NCI-H2029 treated with DMSO at 0.1 percent for 48 hours (cell line): Measurements from ENCODE around the gene RBMXL3.
"Not testable (repeated sequence)": the region's sequence is repeated elsewhere in the genome, so short reads cannot be mapped to it uniquely, and the experiment has no call there.

Experiments
- DNase-seq: peaks from one replicate; lab custom pipeline; 2025; lab: John Stamatoyannopoulos, UW

Gene RBMXL3

GRCh38 chrX:115189110-115189509 lies at the start of gene RBMXL3:
TSS of gene RBMXL3 (plus strand) at chrX:115189410. CDS start at chrX:115189442, 32 bp downstream.
- no peak for DNase-seq

DNA sequence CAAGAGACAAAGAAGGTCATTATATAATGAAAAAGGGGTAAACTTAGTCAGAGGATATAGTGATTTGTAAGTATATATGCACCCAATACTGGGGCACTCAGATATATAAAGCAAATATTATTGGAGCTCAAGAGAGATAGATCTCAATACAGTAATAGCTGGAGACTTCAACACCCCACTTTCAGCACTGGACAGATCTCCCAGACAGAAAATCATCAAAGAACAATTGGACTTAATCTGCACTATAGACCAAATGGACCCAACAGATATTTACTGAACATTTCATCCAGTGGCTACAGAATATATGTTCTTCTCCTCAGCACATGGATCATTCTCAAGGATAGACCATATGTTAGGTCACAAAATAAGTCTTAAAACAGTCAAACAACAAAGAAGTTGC lies 47.2 kb upstream of the RBMXL3 start:
- no peak for DNase-seq

- no peak for DNase-seq
These were observed 42.0 kb upstream of the RBMXL3 start for GRCh38 chrX:115147220-115147619.

DNA sequence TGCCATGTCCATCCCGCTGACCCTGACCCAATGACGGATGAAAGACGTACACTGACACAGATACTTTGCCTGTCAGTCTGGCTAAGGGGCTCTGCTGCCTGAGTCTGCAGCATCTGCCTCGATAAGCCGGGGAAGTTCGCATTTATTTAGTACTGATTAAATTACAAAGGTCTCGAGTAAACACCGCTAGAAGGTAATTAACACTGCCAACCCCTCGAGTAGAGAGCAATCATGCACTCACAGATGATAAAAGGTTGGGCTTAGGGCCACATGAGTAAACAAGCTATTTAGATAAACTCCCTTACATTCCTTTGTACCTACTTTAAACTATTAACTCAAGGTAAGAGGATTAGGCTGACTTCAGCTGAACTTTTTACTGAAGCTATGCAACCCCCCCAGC lies 16.0 kb upstream of the RBMXL3 start:
- no peak for DNase-seq

DNA sequence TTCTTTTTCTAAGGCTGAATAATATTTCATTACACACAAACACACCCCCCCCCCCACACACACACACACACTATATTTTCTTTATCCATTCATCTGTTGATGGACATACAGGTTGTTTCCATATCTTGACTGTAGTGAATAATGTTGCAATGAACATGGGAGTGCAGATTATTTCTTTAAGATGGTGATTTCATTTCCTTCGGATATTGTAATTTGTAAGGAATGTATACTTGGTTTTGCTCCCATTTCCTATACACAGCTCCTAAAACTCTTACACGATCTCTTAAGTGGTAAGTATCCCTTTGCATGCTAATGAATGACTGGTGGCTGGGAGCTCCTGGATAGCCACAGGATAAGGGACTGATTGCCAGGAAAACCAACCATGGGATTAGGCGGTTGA lies 14.7 kb upstream of the RBMXL3 start:
- DNase-seq: no peak

- DNase-seq: no peak
These were observed 11.3 kb upstream of the RBMXL3 start for GRCh38 chrX:115177932-115178331.

GRCh38 chrX:115178473-115178872 lies 10.7 kb upstream of the RBMXL3 start:
- DNase-seq: no peak

GRCh38 chrX:115183980-115184379 lies 5.2 kb upstream of the RBMXL3 start:
- DNase-seq: no peak

GRCh38 chrX:115189646-115190635 lies 731 bp downstream of the RBMXL3 start:
- no peak for DNase-seq

DNA sequence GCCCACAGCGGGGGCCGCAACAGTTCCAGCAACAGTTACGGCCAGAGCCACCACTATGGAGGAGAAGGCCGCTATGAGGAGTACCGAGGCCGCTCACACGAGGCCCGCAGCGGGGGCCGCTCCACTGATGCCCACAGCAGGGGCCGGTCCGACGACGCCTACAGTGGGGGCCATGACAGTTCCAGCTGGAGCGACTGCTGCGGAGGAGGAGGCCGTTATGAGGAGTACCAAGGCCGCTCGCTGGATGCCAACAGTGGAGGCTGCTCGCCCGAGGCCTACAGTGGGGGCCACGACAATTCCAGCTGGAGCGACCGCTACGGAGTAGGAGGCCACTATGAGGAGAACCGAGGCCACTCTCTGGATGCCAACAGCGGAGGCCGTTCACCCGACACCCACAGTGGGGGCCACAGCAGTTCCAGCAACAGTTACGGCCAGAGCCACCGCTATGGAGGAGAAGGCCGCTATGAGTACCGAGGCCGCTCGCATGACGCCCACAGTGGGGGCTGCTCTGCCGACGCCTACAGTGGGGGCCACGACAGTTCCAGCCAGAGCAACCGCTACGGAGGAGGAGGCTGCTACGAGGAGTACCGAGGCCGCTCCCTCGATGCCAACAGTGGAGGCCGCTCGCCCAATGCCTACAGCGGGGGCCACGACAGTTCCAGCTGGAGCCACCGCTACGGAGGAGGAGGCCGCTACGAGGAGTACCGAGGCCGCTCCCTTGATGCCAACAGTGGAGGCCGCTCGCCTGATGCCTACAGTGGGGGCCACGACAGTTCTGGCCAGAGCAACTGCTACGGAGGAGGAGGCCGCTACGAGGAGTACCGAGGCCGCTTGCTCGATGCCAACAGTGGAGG lies 1.7 kb downstream of the RBMXL3 start:
- DNase-seq: no peak

DNA sequence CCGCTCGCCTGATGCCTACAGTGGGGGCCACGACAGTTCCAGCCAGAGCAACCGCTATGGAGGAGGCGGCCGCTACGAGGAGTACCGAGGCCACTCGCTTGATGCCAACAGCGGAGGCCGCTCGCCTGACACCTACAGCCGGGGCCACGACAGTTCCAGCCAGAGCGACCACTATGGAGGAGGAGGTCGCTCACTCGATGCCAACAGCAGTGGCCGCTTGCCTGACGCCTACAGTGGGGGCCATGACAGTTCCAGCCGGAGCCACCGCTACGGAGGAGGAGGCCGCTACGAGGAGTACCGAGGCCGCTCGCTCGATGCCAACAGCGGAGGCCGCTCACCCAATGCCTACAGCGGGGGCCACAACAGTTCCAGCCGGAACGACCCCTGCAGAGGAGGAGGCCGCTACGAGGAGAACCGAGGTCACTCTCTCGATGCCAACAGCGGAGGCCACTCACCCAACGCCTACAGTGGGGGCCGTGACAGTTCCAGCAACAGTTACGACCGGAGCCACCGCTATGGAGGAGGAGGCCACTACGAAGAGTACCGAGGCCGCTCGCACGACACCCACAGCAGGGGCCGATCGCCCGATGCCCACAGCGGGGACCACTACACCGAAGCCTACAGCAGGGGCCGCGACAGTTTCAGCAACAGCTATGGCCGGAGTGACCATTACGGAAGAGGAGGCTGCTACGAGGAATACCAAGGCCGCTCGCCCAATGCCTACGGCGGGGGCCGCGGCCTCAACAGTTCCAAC lies 2.5 kb downstream of the RBMXL3 start:
- DNase-seq: no peak

DNA sequence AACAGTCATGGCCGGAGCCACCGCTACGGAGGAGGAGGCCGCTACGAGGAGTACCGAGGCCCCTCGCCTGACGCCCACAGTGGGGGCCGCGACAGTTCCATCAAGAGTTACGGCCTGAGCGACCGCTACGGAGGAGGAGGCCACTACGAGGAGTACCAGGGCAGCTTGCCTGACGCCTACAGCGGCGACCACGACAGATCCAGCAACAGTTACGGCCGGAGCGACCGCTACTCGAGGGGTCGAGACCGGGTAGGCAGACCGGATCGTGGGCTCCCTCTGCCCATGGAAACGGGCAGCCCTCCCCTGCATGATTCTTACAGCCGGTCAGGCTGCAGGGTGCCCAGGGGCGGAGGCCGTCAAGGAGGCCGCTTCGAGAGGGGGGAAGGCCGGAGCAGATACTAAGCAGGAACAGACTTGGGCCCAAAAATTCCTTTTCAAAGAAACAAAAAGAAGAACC lies 3.1 kb downstream of the RBMXL3 start:
- DNase-seq: no peak

DNA sequence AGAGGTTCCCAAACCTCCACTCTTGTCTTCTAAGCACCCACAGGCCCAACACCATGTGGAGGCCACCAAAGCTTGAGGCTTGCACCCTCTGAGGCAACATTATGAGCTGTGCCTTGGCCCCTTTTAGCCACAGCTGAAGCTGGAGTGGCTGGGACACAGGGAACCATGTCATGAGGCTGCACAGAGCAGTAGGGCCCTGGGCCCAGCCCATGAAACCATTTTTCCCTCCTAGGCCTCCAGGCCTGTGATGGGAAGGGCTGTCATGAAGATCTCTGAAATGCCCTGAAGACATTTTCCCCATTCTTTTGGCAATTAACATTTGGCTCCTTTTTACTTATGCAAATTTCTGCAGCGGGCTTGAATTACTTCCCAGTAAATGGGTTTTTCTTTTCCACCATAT lies 14.8 kb downstream of the RBMXL3 start:
- DNase-seq: no peak

DNA sequence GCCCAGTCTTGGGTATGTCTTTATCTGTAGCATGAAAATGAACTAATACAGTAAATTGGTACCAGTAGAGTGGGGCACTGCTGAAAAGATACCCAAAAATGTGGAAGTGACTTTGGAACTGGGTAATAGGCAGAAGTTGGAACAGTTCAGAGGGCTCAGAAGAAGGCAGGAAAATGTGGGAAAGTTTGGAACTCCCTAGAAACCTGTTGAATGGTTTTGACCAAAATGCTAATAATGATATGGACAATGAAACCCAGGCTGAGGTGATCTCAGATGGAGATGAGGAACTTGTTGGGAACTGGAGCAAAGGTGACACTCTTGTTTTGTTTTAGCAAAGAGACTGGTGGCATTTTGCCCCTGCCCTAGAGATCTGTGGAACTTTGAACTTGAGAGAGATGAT lies 20.3 kb downstream of the RBMXL3 start:
- not testable (repeated sequence) for DNase-seq

- no peak for DNase-seq
These were observed 24.9 kb downstream of the RBMXL3 start for GRCh38 chrX:115214151-115214550.

DNA sequence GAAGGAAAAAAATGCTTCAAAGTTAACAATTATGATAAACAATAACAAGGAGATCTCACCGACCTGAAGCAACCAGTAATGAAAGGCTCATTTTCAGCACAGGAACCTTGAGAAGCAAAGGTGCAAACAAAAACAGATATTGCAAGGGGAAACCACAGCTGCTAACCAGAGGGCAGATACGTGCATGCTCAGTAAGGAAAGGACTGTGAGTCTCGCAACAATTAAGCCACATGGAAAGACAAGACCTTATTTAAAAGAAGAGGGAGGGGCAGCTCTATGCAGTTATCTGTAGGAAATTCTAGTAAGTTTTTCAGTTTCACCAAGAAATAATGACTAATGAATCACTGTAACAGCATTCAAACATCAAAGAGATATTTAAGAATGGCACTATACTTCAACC lies 25.4 kb downstream of the RBMXL3 start:
- DNase-seq: no peak

DNA sequence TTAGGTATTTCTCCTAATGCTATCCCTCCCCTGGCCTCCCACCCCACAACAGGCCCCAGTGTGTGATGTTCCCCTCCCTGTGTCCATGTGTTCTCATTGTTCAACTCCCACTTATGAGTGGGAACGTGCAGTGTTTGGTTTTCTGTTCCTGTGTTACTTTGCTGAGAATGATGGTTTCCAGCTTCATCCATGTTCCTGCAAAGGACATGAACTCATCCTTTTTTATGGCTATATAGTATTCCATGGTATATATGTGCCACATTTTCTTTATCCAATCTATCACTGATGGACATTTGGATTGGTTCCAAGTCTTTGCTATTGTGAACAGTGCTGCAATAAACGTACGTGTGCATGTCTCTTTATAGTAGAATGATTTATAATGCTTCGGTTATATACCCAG lies 28.1 kb downstream of the RBMXL3 start:
- not testable (repeated sequence) for DNase-seq

DNA sequence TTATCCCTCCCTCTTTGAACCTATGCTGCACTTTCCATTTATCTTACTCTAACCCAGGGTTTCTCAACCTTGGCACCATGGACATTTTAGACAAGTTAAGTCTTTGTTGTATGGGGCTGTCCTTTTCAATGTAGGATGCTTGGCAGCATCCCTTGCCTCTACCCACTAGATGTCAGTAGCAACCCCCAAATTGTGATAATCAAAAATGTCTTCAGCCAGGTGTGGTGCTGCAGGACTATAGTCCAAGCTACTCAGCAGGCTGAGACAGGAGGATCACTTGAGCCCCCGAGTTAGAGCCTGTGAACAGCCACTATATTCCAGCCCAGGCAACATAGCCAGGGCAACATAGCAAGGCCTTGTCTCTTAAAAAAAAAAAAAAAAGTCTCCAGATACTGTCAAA lies 37.7 kb downstream of the RBMXL3 start:
- DNase-seq: no peak

DNA sequence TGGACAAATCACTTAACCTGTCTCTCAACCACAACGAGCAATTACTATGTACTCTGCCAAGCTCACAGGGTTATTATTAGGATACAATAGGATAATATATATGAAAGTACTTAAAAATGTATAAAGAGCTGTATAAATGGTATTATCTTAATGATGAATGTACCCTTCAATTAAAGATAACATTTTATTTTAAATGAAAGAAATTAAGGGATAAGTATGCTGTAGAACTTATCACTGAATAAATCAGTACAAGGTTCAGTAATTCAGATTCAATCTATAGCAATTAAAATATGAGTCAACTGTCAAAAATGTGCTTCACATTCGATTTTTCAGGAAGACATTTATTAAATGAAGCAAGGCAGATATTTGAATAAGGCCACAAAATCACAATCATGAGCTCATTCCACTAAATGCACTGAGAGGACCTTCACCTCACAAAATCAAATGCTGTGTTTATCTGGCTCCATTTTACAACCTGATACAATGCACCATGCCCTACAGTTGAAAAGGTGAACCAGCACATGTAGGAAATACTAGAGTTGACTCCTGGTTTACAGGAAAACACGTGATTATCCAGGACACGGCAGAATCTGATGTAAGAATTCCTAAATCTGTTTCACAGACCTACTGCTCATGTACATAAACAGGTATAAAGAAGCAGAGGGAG lies 40.3 kb downstream of the RBMXL3 start:
- DNase-seq: no peak

GRCh38 chrX:115232933-115233496 lies 43.8 kb downstream of the RBMXL3 start:
- DNase-seq: no peak
